Motor neuron (in vitro differentiated cells): ENCODE measurements around the gene WDR86. TPM values are rescaled to one million over a fixed set of nuclear protein-coding genes. Genes with fewer than 3 reads are reported as not detected.

Experiments
- ATAC-seq, 8 experiments: fragments of 200-7000 bp; cut with Tn5 transposase; replicated peaks in 6 of 8; 2 replicates each; pipeline ENCODE4 v1.8.0; 2021; ENCODE audit warnings: mild to moderate bottlenecking in 8 of 8, moderate library complexity in 8 of 8
- H3K27ac ChIP-seq, 2 donors: fragments of 250-450 bp; sonication (Bioruptor Pico); 2 replicates each; pipeline ENCODE4 v1.9.0; 2021; ENCODE audit warnings: antibody characterized with exemption in 2 of 2, mild to moderate bottlenecking in 2 of 2, moderate library complexity in 1 of 2
- H3K4me1 ChIP-seq, 2 donors: fragments of 250-450 bp; sonication (Bioruptor Pico); replicated peaks in 1 of 2; 2 replicates each; pipeline ENCODE4 v1.6.1; 2021; ENCODE audit warnings: antibody characterized with exemption in 2 of 2, mild to moderate bottlenecking in 2 of 2, moderate library complexity in 1 of 2
- H3K4me3 ChIP-seq, 5 donors: fragments of 250-450 bp; sonication (Bioruptor Pico); 2 replicates each; pipeline ENCODE4 v1.9.0; 2021; ENCODE audit warnings: antibody characterized with exemption in 5 of 5, mild to moderate bottlenecking in 5 of 5, moderate library complexity in 4 of 5
- WGBS, 10 experiments: fragments of 450-650 bp; shearing (Covaris generic); methylation state at CpG; one replicate each; pipeline ENCODE4 v1.0.0; 2022; 5-methylcytosine and 5-hydroxymethylcytosine counted together
- in situ Hi-C, 9 experiments: fragments of 400-800 bp; cut with MboI; loops; one replicate each; pipeline ENCODE4 v1.15.0; 2021; ENCODE audit warnings: low sequenced_read_pairs in 9 of 9, low pct_unique_long_range_greater_than_20kb in 2 of 9; ENCODE audit not compliant: unreplicated experiment in 9 of 9
- total RNA-seq, 8 experiments: library from RNA; unstranded; fragments of 300-600 nt; gene quantifications; 2 replicates each; pipeline versions ENCODE4 v1.2.3 to v1.2.4, GENCODE V29; 2022

WDR86 gene
- total RNA-seq, 8 experiments from 2014 or later = 0.56 to 35.3 (median 21.8) TPM

DNA sequence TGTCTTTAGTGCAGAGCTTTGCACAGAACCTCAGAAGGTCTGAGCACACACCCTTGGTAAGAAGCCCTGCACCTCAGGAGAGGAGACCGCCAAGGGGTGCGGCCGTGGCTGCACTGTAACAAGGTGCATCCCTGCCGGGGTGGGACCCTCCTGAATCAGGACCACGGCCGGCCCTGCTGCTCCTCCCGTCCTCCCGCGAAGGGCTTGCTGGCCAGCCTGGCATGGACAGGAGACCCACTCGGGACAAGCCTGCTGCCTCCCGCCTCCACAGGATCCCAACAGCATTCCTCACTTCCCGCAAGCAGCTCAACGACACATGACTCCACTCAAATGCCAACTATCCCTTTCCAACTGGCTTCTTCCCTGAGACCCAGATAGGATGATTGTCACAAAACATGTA lies 12.8 kb downstream of the WDR86 start:
- no peak for ATAC-seq
- H3K4me1 ChIP-seq = peaks cover 0 to 4% of the 10 kb centered on the region in 2 donors
- no peak overlapping the region for H3K27ac ChIP-seq
- 0 to 100% (median 100%) methylated on average over 1 to 5 of the region's 13 CpGs; no CpG with 5 or more reads in 4 of the 10 experiments for WGBS, 10 experiments
- H3K4me3 ChIP-seq = no peak overlapping the region
- in situ Hi-C loops = no loop called here

DNA sequence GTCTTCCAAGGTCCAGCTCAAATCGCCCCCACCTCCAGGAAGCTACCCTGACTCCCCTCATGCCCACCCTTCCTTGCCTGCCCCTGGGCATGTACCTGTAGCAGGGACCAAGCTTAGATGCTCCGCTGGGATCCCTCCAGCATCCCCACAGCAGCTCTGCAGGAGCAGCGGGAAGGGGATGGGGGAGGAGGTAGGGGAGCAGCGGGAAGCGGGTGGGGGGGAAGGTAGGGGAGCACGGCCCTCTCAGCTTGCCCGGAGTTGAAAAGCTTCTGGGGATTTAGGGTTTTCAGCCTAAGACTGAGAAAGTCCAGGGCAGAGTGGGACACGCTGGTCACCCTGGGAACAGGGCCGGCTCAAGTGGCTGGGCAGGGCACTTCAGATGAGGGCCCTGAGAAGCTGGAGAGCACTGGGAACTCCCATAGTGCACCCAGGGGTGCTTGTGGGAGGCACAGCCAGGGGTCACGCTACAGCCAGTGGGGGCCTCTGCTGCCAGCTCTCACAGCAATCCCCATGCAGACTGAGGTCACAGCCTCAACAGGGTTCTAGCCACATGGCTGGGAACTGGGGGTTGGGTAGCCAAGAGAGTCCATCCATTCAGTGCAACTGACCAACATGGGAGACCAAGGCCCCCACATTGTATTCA lies 13.4 kb downstream of the WDR86 start:
- no peak overlapping the region for H3K4me3 ChIP-seq
- no peak for ATAC-seq
- in situ Hi-C loops = no loop called here
- H3K27ac ChIP-seq = no peak overlapping the region
- no CpG with 5 or more reads among the region's 10 CpGs for WGBS, 10 experiments
- peaks cover 0 to 4% of the 10 kb centered on the region in 2 donors for H3K4me1 ChIP-seq

- no peaks in the 10 kb centered on the region for H3K4me1 ChIP-seq
- in situ Hi-C loops = no loop called here
- ATAC-seq = peak in 3 of 8 experiments; percentile 74 to 95 (median 81)
- WGBS, 10 experiments = 54 to 90% (median 61%) methylated on average over 2 to 9 of the region's 13 CpGs; no CpG with 5 or more reads in 5 of the 10 experiments
- no peak overlapping the region for H3K4me3 ChIP-seq
- no peak overlapping the region for H3K27ac ChIP-seq
These were observed 14.8 kb downstream of the WDR86 start for GRCh38 chr7:151395036-151395367.

DNA sequence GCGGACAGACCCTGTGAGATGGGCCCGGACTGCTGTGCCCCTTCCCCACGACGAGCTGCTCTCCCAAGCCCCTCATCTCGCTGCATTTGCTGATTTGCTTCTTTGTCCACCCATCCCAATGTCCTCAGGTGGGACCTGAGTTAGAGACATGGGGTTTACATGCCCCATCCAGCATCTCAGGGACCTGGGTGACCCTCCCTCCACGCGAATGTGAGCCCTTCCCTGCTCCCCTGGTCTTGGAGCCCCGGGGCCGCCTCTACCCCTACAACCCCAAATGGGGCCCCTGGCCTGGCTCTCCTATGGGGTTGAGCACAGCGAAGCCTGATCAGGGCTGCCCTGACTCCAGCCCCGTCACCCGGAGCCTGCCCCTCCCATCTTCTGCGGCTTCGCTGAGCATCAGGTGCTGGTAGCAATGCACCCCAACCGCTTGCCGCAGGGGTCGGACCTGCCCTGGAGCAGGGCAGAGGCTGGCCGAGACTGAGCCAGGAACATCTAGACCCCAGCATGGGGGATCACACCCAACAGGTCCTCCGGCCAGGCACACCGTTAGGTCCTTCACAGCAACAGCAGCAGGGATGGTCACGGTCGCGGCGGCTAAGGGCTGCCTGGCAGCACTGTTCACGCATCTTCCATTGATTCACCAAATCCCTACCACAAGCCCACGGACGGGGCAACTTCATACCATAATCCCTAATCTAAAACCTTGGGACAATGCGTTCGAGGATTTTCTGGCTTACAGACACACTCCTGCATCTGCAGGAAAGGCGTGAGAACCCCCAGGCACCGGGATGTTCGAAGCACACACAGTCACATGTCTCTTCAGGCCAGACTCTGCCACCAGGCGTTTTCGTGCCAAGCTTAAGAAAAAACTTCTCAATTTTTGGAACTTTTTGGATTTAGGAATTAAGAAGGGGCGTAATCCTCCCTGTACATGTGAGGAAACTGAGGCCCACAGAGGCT lies 15.5 kb downstream of the WDR86 start:
- in situ Hi-C loops = no loop called here
- Histone ChIP-seq H3K4me1 (no peaks in the 10 kb centered on the region), H3K4me3 (no peak overlapping the region), H3K27ac (no peak overlapping the region)
- no peak for ATAC-seq
- WGBS, 10 experiments = 35 to 100% (median 94%) methylated on average over 2 to 12 of the region's 35 CpGs; no CpG with 5 or more reads in 3 of the 10 experiments

DNA sequence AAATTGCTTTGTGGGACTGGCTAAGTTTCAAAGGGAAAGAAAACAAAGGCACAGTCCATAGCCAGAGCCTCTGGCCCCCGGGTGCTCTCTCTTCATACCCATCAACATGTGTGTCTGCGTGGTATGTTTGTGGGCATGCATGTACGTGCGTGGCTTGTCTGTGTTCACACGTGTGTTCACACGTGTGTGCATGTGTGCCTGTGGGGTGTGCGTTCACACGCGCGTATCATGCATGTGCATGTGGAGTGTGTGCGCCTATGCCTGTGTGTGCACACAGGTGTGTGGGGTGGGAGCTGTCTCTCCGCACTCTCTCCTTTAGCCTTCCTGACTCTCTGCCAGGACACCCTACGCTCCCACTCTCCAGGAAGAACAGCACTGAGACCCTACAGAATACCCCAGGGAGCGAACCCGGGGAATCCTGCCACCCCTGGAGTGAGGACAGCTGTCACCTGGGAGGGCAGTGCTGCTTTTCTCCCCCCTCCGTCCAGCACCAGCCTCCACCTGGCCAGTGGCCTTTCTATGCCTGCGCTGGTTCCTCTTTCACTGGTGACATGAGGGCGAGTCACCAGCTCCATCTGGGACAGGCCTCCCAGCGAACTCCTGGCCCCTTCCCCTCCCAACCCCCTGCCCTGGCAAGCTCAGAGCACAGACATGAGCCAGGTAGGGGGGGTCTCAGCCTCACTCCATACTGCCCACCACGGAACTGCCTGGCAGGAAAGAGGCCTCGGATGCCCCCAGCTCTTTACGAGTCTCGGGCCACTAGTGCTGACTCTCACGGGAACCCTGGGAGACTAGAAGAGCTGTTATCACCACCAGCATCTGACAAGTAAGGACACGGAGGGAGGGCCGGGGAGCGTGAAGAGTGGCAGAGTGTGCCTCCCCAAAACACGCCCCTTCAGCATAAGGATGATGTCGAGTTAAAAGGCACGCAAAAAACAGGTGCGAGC lies 16.5 kb downstream of the WDR86 start:
- ATAC-seq = peak in 3 of 8 experiments; percentile 12 to 24 (median 19)
- H3K27ac ChIP-seq = no peak overlapping the region
- H3K4me1 ChIP-seq = no peaks in the 10 kb centered on the region
- in situ Hi-C loops = no loop called here
- 71 to 100% (median 90%) methylated on average over 1 to 15 of the region's 31 CpGs; no CpG with 5 or more reads in 3 of the 10 experiments for WGBS, 10 experiments
- H3K4me3 ChIP-seq = no peak overlapping the region

GRCh38 chr7:151392426-151392825 lies 17.4 kb downstream of the WDR86 start:
- Histone ChIP-seq H3K4me1 (no peaks in the 10 kb centered on the region), H3K27ac (no peak overlapping the region), H3K4me3 (no peak overlapping the region)
- 80% methylated on average over 1 of the region's 13 CpGs; no CpG with 5 or more reads in 9 of the 10 experiments for WGBS, 10 experiments
- in situ Hi-C loops = no loop called here
- no peak for ATAC-seq

DNA sequence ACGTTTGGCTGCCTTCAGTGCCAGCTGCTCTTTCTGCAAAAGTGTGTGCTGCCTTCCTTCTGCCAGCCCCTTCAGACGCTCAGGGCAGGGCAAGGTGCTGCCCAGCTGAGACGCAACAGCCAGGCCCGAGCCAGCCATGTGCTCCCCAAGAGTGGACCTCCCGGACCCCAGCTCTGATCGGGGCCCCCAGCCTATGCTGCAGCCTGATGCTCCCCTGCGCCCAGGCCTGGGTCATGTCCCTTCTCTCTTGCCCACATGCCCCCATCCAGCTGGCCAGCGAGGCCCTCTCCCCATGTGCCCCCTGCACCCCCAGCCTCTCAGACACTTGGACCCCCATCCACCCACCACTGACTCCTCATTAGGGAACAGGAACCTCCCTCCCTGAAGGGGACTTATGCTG lies 17.8 kb downstream of the WDR86 start:
- Histone ChIP-seq H3K4me3 (no peak overlapping the region), H3K27ac (no peak overlapping the region), H3K4me1 (no peaks in the 10 kb centered on the region)
- WGBS, 10 experiments = no CpG with 5 or more reads among the region's 8 CpGs
- in situ Hi-C loops = no loop called here
- ATAC-seq = no peak

- no peak for ATAC-seq
- in situ Hi-C loops = no loop called here
- no peaks in the 10 kb centered on the region for H3K4me1 ChIP-seq
- no peak overlapping the region for H3K4me3 ChIP-seq
- WGBS, 10 experiments = 46 to 100% (median 83%) methylated on average over 1 to 8 of the region's 9 CpGs; no CpG with 5 or more reads in 6 of the 10 experiments
- H3K27ac ChIP-seq = no peak overlapping the region
These were observed 18.5 kb downstream of the WDR86 start for GRCh38 chr7:151391358-151391730.

DNA sequence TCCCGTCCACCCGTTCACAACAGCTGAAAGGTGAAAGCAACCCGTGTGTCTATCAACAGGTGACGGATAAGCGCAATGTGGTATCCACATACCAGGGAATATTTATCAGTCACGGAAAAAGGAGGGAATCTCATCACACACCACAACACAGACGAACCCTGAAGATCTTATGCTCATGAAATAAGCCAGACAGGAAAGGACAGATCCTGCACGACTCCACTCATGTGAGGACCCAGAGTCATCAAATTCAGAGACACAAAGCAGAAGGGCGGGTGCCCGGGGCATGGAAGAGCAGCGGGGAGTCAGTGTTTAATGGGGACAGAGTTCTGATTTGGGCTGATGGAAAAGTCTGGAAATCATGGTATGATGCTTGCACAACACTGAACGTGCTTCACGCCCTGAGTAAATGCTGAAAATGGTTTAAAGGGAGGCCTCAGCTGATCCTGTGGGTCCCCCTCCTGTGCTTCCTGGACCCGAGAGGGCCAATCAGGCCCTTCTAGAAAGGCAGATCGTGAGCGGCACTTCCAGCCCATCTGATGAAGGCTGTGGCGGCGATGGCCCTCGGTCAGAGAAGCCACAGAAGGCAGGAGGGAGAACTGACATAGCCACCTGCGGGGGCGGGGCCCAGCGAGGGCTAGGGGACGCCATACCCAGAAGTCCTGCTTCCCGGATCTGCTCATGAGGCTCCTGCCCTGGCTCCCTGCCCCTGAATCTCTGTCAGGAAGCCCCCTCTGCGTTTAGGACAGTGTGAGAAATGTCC lies 19.1 kb downstream of the WDR86 start:
- WGBS, 10 experiments = 51 to 91% (median 75%) methylated on average over 4 to 19 of the region's 25 CpGs; no CpG with 5 or more reads in 4 of the 10 experiments
- Histone ChIP-seq H3K27ac (no peak overlapping the region), H3K4me3 (no peak overlapping the region), H3K4me1 (no peaks in the 10 kb centered on the region)
- in situ Hi-C loops = no loop called here
- ATAC-seq = no peak

DNA sequence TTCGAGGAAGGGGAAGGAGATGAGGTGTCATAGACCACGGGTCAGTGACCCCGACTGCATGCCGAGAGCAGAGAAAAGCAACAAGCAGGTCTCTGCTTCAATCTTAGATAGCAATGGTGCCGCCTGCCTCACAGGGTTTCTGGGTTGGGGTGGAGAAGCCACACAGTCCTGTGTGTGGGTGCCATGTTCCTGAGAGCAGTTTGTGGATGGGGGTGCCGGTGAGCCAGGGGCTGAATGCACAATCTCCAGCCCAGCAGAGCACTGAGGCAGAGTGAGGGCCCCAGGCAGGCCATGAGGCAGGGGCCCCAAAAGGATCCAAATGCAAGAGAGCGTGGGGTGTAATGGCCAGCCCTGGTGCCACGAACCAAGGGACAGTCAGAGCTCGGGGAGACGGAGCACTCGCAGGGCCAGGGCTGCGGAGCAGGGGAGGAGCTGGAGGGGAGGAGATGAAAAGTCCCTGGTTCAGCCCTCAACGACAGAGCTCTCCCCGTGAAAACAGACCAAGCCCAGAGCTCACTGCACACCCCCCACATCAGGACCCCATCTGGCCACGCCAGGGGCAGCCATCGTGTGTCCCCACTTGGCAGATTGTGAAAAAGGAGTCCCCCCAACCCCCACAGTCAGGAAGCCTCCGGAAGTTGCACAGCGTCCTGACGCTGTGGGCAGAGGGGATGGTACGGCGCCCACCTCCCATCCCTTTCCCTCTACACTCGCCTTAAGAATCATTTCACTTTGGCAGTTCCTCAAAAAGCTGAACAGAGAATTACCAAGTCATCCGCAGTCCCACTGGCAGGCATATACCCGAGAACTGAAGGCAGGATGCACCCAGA lies 19.9 kb downstream of the WDR86 start:
- Histone ChIP-seq H3K4me3 (no peak overlapping the region), H3K4me1 (no peaks in the 10 kb centered on the region), H3K27ac (no peak overlapping the region)
- WGBS, 10 experiments = 30 to 100% (median 97%) methylated on average over 2 to 11 of the region's 24 CpGs; no CpG with 5 or more reads in 5 of the 10 experiments
- no peak for ATAC-seq
- in situ Hi-C loops = no loop called here

- no peak for ATAC-seq
- in situ Hi-C loops = no loop called here
- Histone ChIP-seq H3K4me1 (no peaks in the 10 kb centered on the region), H3K27ac (no peak overlapping the region), H3K4me3 (no peak overlapping the region)
- 40 to 95% (median 80%) methylated on average over 1 to 7 of the region's 21 CpGs; no CpG with 5 or more reads in 1 of the 10 experiments for WGBS, 10 experiments
These were observed 20.6 kb downstream of the WDR86 start for GRCh38 chr7:151389096-151389767.
